ENCODE data around the gene GRID2.

GRCh38 chr4:93760284-93760683 lies 1456.5 kb downstream of the GRID2 start:
- no peak for TF ChIP-seq RARB (CRISPR knock-in tag; IDR thresholded peaks at IDR 0.05)
- TF ChIP-seq PATZ1 (CRISPR knock-in tag; IDR thresholded peaks at IDR 0.05; ENCODE audit: borderline replicate concordance) = no peak

Data from SK-N-SH treated with all-trans-retinoic acid at 6 μM for 48 hours (cell line).